HepG2 (cell line): ENCODE results near the gene PGP.

ENCODE experiments used
- ASH2L ChIP-seq: fragments of 300-600, 200-600 bp; sonication (generic); IDR thresholded peaks from 2 replicates; pipeline ENCODE4 v1.7.0; 2017; ENCODE audit warnings: low read depth, mild to moderate bottlenecking, moderate library complexity, mixed read lengths, low read length; ENCODE audit not compliant: insufficient read length
- CHD2 ChIP-seq: IDR thresholded peaks from 2 replicates; pipeline ENCODE4 v1.6.1; 2011; ENCODE audit warnings: low read depth, low read length, improper control_type of control experiment
- CREB1 ChIP-seq, 2 experiments: fragments of 450-650 bp in 1 of 2; IDR thresholded peaks; 2 replicates each; pipeline ENCODE4 v1.6.1; 2016 to 2017; ENCODE audit warnings: control low read depth in 1 of 2, mild to moderate bottlenecking in 1 of 2, missing compliant biosample characterization in 1 of 2, missing genetic modification characterization in 1 of 2
- FOSL2 ChIP-seq: sonication (generic); formaldehyde crosslinking; IDR thresholded peaks from 2 replicates; pipeline ENCODE4 v1.4.0; 2020; ENCODE audit warnings: missing genetic modification reagents
- SP140L ChIP-seq: sonication (generic); formaldehyde crosslinking; IDR thresholded peaks from 2 replicates; pipeline ENCODE4 v1.4.0; 2020; ENCODE audit warnings: missing genetic modification reagents, borderline replicate concordance
- SP2 ChIP-seq: sonication (generic); formaldehyde crosslinking; IDR thresholded peaks from 2 replicates; pipeline ENCODE4 v1.5.1; 2020; ENCODE audit warnings: mild to moderate bottlenecking, missing genetic modification reagents
- SUZ12 ChIP-seq: fragments of 150-350 bp; IDR thresholded peaks from 2 replicates; pipeline ENCODE4 v1.6.1; 2014; ENCODE audit warnings: low read depth, low read length
- ZFP41 ChIP-seq: sonication (generic); formaldehyde crosslinking; IDR thresholded peaks from 2 replicates; pipeline ENCODE4 v1.4.0; 2020; ENCODE audit warnings: mild to moderate bottlenecking, missing genetic modification reagents, borderline replicate concordance
- ZNF530 ChIP-seq: sonication (generic); formaldehyde crosslinking; IDR thresholded peaks from 2 replicates; pipeline ENCODE4 v1.5.0; 2020; ENCODE audit warnings: low read depth, mild to moderate bottlenecking, missing genetic modification reagents
- TF ChIP-seq, protein P1 (sequence below): sonication (generic); formaldehyde crosslinking; IDR thresholded peaks from 2 replicates; pipeline ENCODE4 v1.5.0; 2020; ENCODE audit warnings: missing genetic modification reagents
- TF ChIP-seq, protein P2 (sequence below): sonication (generic); formaldehyde crosslinking; IDR thresholded peaks from 2 replicates; pipeline ENCODE4 v1.5.0; 2020; ENCODE audit warnings: mild to moderate bottlenecking, missing genetic modification reagents, moderate library complexity

DNA sequence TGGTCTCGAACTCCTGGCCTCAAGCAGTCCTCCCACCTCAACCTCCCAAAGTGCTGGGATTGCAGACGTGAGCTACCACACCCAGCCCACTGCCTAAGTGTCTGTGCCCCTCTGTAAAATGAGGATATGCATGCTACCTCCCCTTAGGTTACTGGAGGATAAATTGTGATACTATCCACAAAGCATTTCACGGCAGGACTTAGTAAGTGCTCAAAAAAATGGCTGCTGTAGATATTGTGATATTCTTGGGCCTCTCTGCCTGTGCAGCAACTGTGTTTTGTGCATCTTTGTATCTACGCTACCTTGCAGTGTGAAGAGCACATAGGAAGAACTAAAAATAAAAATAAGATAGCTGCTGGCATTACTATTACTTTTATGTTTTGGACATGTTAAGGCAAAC is 16.4 kb downstream of the PGP start:
- TF ChIP-seq SP140L (CRISPR knock-in tag), result no peak
- no peak for TF ChIP-seq ASH2L
- TF ChIP-seq SUZ12, result no peak
- TF ChIP-seq, protein P1, sequence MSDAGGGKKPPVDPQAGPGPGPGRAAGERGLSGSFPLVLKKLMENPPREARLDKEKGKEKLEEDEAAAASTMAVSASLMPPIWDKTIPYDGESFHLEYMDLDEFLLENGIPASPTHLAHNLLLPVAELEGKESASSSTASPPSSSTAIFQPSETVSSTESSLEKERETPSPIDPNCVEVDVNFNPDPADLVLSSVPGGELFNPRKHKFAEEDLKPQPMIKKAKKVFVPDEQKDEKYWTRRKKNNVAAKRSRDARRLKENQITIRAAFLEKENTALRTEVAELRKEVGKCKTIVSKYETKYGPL (CRISPR knock-in tag), result no peak
- TF ChIP-seq ZNF530 (CRISPR knock-in tag), result no peak
- TF ChIP-seq FOSL2, result no peak
- TF ChIP-seq, protein P2, sequence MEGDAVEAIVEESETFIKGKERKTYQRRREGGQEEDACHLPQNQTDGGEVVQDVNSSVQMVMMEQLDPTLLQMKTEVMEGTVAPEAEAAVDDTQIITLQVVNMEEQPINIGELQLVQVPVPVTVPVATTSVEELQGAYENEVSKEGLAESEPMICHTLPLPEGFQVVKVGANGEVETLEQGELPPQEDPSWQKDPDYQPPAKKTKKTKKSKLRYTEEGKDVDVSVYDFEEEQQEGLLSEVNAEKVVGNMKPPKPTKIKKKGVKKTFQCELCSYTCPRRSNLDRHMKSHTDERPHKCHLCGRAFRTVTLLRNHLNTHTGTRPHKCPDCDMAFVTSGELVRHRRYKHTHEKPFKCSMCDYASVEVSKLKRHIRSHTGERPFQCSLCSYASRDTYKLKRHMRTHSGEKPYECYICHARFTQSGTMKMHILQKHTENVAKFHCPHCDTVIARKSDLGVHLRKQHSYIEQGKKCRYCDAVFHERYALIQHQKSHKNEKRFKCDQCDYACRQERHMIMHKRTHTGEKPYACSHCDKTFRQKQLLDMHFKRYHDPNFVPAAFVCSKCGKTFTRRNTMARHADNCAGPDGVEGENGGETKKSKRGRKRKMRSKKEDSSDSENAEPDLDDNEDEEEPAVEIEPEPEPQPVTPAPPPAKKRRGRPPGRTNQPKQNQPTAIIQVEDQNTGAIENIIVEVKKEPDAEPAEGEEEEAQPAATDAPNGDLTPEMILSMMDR (CRISPR knock-in tag), result no peak
- TF ChIP-seq SP2 (CRISPR knock-in tag), result no peak
- no peak for TF ChIP-seq CHD2
- TF ChIP-seq ZFP41 (CRISPR knock-in tag), result no peak
- no peak for TF ChIP-seq CREB1 (IDR thresholded peaks at IDR 0.05)
- TF ChIP-seq CREB1 (CRISPR knock-in tag; IDR thresholded peaks at IDR 0.05), result no peak
